PC-9 (cell line): ENCODE results near the gene SPRING1. TPM values are rescaled to one million over a fixed set of nuclear protein-coding genes. Genes with fewer than 3 reads are reported as not detected.
"Not testable (repeated sequence)": the region's sequence is repeated elsewhere in the genome, so short reads cannot be mapped to it uniquely, and the experiment has no call there.

Source experiments
- BruUV-seq: library from RNA; stranded (reverse); fragments of 400-500 nt; replicated peaks from 2 replicates; lab custom pipeline; 2021; lab: Mats Ljungman, UMichigan
- CTCF ChIA-PET: fragments of 300-600 bp; sonication (Branson Sonifier 250); formaldehyde crosslinking; loops from one replicate; lab custom pipeline; 2022; ENCODE audit warnings: antibody characterized with exemption; lab: Charles Lee
- POLR2A ChIA-PET: fragments of 300-600 bp; sonication (Branson Sonifier 250); formaldehyde crosslinking; loops from one replicate; lab custom pipeline; 2022; ENCODE audit warnings: antibody characterized with exemption; ENCODE audit not compliant: unreplicated experiment; lab: Charles Lee
- DNase-seq, 2 experiments: peaks; one replicate each; pipeline versions ENCODE4 v3.0.0 to v3.0.0-alpha.2; 2015 to 2022; ENCODE audit warnings: mixed read lengths in 1 of 2
- H2AFZ ChIP-seq: fragments of 200-600 bp; sonication (generic); 2 replicates; pipeline ENCODE4 v1.8.1; 2017; ENCODE audit warnings: antibody characterized with exemption
- H3F3A ChIP-seq: fragments of 200-600 bp; sonication (generic); 2 replicates; pipeline ENCODE4 v1.8.1; 2017; ENCODE audit warnings: antibody characterized with exemption, mild to moderate bottlenecking, low read depth; ENCODE audit not compliant: insufficient read depth
- H3K27ac ChIP-seq: fragments of 200-600 bp; sonication (generic); 2 replicates; pipeline ENCODE4 v1.6.1; 2016; ENCODE audit warnings: mixed run types
- H3K27me3 ChIP-seq: fragments of 200-600 bp; sonication (generic); 2 replicates; pipeline ENCODE4 v1.6.1; 2016; ENCODE audit warnings: low read depth, mixed run types; ENCODE audit not compliant: insufficient read depth
- H3K36me3 ChIP-seq: fragments of 200-600 bp; sonication (generic); 2 replicates; pipeline ENCODE4 v1.6.1; 2016; ENCODE audit warnings: low read depth, mixed run types
- H3K4me1 ChIP-seq: fragments of 200-600 bp; sonication (generic); replicated peaks from 2 replicates; pipeline ENCODE4 v1.6.1; 2016; ENCODE audit warnings: mixed run types; ENCODE audit not compliant: insufficient read depth
- H3K4me2 ChIP-seq: fragments of 200-600 bp; sonication (generic); 2 replicates; pipeline ENCODE4 v1.6.1; 2017; ENCODE audit warnings: mixed run types
- H3K4me3 ChIP-seq: fragments of 200-600 bp; sonication (generic); 2 replicates; pipeline ENCODE4 v1.6.1; 2016; ENCODE audit warnings: mixed run types
- H3K79me2 ChIP-seq: fragments of 200-600 bp; sonication (generic); 2 replicates; pipeline ENCODE4 v1.6.1; 2017; ENCODE audit warnings: low read depth, mixed run types
- H3K9me2 ChIP-seq: fragments of 200-600 bp; sonication (generic); 2 replicates; pipeline ENCODE4 v1.8.1; 2017; ENCODE audit warnings: mild to moderate bottlenecking; ENCODE audit not compliant: insufficient read depth
- H3K9me3 ChIP-seq: fragments of 200-600 bp; sonication (generic); 2 replicates; pipeline ENCODE4 v1.8.1; 2016; ENCODE audit warnings: low read depth; ENCODE audit not compliant: insufficient read depth
- H4K20me1 ChIP-seq: fragments of 200-600 bp; sonication (generic); 2 replicates; pipeline ENCODE4 v1.8.1; 2017; ENCODE audit not compliant: insufficient read depth
- CTCF ChIP-seq: fragments of 200-600 bp; sonication (generic); conservative IDR thresholded peaks from 2 replicates; pipeline ENCODE4 v1.6.1; 2017; ENCODE audit warnings: mixed run types, antibody characterized with exemption, mild to moderate bottlenecking, moderate library complexity
- EZH2 ChIP-seq: fragments of 200-600 bp; sonication (generic); IDR thresholded peaks from 2 replicates; pipeline ENCODE4 v1.8.0; 2017; ENCODE audit warnings: antibody characterized with exemption, low read depth
- intact Hi-C: fragments of 100-400 bp; cut with micrococcal nuclease; formaldehyde crosslinking; loops from one replicate; pipeline ENCODE4 v1.10.0; 2022; ENCODE audit not compliant: unreplicated experiment
- total RNA-seq: library from RNA; stranded (reverse); gene quantifications from 2 replicates; pipeline ENCODE4 v1.2.3, GENCODE V29; 2021

SPRING1 gene
- total RNA-seq, 1 experiment from 2014 or later = 29.3 TPM

- Histone ChIP-seq H3K9me2 (no peaks in the 10 kb centered on the region), H3K4me2 (no peak overlapping the region), H3K79me2 (no peaks in the 10 kb centered on the region), H3K4me3 (no peak overlapping the region), H2AFZ (no peak overlapping the region), H3K9me3 (no peaks in the 10 kb centered on the region), H3K27me3 (no peaks in the 10 kb centered on the region), H3K27ac (no peak overlapping the region), H3K36me3 (no peaks in the 10 kb centered on the region), H4K20me1 (no peaks in the 10 kb centered on the region), H3F3A (no peaks in the 10 kb centered on the region), H3K4me1 (no peaks in the 10 kb centered on the region)
- CTCF ChIA-PET = interaction anchor here (0.7 kb wide), 1 partner anchor 54 kb away, joined by 3 read pairs; no protein-coding TSS in a partner anchor
- intact Hi-C loops = no loop called here
- no TSS peak for BruUV-seq
- POLR2A ChIA-PET = no interaction called here
- DNase-seq = no peak
- TF ChIP-seq CTCF = no peak
- TF ChIP-seq EZH2 = no peak
These were observed 22.8 kb upstream of the SPRING1 start for GRCh38 chr12:116760622-116761020.

GRCh38 chr12:116759783-116760621, 22.1 kb upstream of the SPRING1 start:
- no peaks in the 10 kb centered on the region for H3F3A ChIP-seq
- no peak overlapping the region for H3K4me3 ChIP-seq
- no peaks in the 10 kb centered on the region for H3K9me2 ChIP-seq
- ChIA-PET POLR2A (interaction anchor here (0.6 kb wide), 1 partner anchor 165 kb away, joined by 4 read pairs; no protein-coding TSS in a partner anchor), CTCF (interaction anchor here (0.7 kb wide), 1 partner anchor 54 kb away, joined by 3 read pairs; no protein-coding TSS in a partner anchor)
- no peaks in the 10 kb centered on the region for H3K9me3 ChIP-seq
- H3K27ac ChIP-seq = no peak overlapping the region
- H3K79me2 ChIP-seq = no peaks in the 10 kb centered on the region
- no peaks in the 10 kb centered on the region for H3K27me3 ChIP-seq
- no peak for DNase-seq
- intact Hi-C loops = no loop called here
- TF ChIP-seq CTCF (no peak), EZH2 (no peak)
- H2AFZ ChIP-seq = no peak overlapping the region
- H3K36me3 ChIP-seq = no peaks in the 10 kb centered on the region
- H3K4me1 ChIP-seq = no peaks in the 10 kb centered on the region
- BruUV-seq = no TSS peak
- H3K4me2 ChIP-seq = no peak overlapping the region
- H4K20me1 ChIP-seq = no peaks in the 10 kb centered on the region

GRCh38 chr12:116754783-116755182, 16.9 kb upstream of the SPRING1 start:
- intact Hi-C loops, H3K36me3 ChIP-seq, H3K4me2 ChIP-seq, POLR2A ChIA-PET, H3K79me2 ChIP-seq, H3K27ac ChIP-seq, H3K4me1 ChIP-seq, CTCF ChIA-PET, BruUV-seq, H3K9me3 ChIP-seq, H3K4me3 ChIP-seq, H3K27me3 ChIP-seq, H4K20me1 ChIP-seq, H3K9me2 ChIP-seq, H3F3A ChIP-seq, DNase-seq, H2AFZ ChIP-seq: not testable (repeated sequence)

- H3K27ac ChIP-seq, H3K4me3 ChIP-seq, DNase-seq, H3K27me3 ChIP-seq, POLR2A ChIA-PET, H3K4me2 ChIP-seq, H3K36me3 ChIP-seq, H4K20me1 ChIP-seq, H3K79me2 ChIP-seq, H3K9me2 ChIP-seq, BruUV-seq, H3K9me3 ChIP-seq, H3K4me1 ChIP-seq, intact Hi-C loops, H3F3A ChIP-seq, CTCF ChIA-PET, H2AFZ ChIP-seq: not testable (repeated sequence)
These were observed 16.2 kb upstream of the SPRING1 start for GRCh38 chr12:116754097-116754496.
